Nephron (organoid): ENCODE data around the gene C16orf87.
A peak's percentile ranks its signal among the peaks of the same experiment; 100 is the strongest.

Experiments
- H3K27ac Mint-ChIP-seq, 3 experiments: 2 replicates each; pipeline ENCODE4 v1.8.0; 2020; ENCODE audit warnings: mixed read lengths in 3 of 3, mild to moderate bottlenecking in 2 of 3, moderate library complexity in 1 of 3
- H3K27me3 Mint-ChIP-seq: 2 replicates; pipeline ENCODE4 v1.8.0; 2021; ENCODE audit warnings: low read depth, mild to moderate bottlenecking, moderate library complexity, mixed read lengths
- H3K36me3 Mint-ChIP-seq: 2 replicates; pipeline ENCODE4 v1.8.0; 2020; ENCODE audit warnings: low read depth, mixed read lengths
- H3K4me1 Mint-ChIP-seq: 2 replicates; pipeline ENCODE4 v1.8.0; 2020; ENCODE audit warnings: mixed read lengths
- H3K4me3 Mint-ChIP-seq, 3 experiments: 2 replicates each; pipeline ENCODE4 v1.8.0; 2020; ENCODE audit warnings: mild to moderate bottlenecking in 3 of 3, mixed read lengths in 3 of 3, moderate library complexity in 2 of 3
- H3K9me3 Mint-ChIP-seq: 2 replicates; pipeline ENCODE4 v1.8.0; 2020; ENCODE audit warnings: mixed read lengths
- CTCF ChIP-seq, 3 experiments: fragments of 200-600 bp; sonication (generic); IDR thresholded peaks; one replicate each; pipeline ENCODE4 v1.5.0; 2021; ENCODE audit warnings: antibody characterized with exemption in 3 of 3; ENCODE audit not compliant: unreplicated experiment in 3 of 3

C16orf87 gene

GRCh38 chr16:46828292-46828691 lies 2.7 kb downstream of the C16orf87 start:
- Mint-ChIP-seq H3K4me3 (peak overlapping the region; percentile 19 to 69 (median 51)), H3K27ac (no peak overlapping the region)

GRCh38 chr16:46826631-46827030 lies 4.3 kb downstream of the C16orf87 start:
- H3K4me3 Mint-ChIP-seq = peak overlapping the region in 1 of 3 experiments; percentile 29
- no peak for TF ChIP-seq CTCF (IDR thresholded peaks at IDR 0.05; ENCODE audit: unreplicated experiment in 3 of 3)
- peak overlapping the region in 2 of 3 experiments; percentile 13 to 65 for H3K27ac Mint-ChIP-seq
- H3K4me1 Mint-ChIP-seq = peaks cover 27% of the 10 kb centered on the region
- peaks cover 3% of the 10 kb centered on the region for H3K27me3 Mint-ChIP-seq
- H3K36me3 Mint-ChIP-seq = peaks cover 5% of the 10 kb centered on the region
- no peaks in the 10 kb centered on the region for H3K9me3 Mint-ChIP-seq

More at GRCh38 chr16:46828292-46828691, 2.7 kb downstream of the C16orf87 start:
- Mint-ChIP-seq H3K36me3 (peaks cover 5% of the 10 kb centered on the region), H3K27me3 (peaks cover 8% of the 10 kb centered on the region), H3K9me3 (no peaks in the 10 kb centered on the region), H3K4me1 (peaks cover 28% of the 10 kb centered on the region)
- no peak for TF ChIP-seq CTCF (IDR thresholded peaks at IDR 0.05; ENCODE audit: unreplicated experiment in 3 of 3)

- Mint-ChIP-seq H3K4me1 (peaks cover 13% of the 10 kb centered on the region), H3K27me3 (no peaks in the 10 kb centered on the region), H3K27ac (no peak overlapping the region), H3K36me3 (peaks cover 10% of the 10 kb centered on the region), H3K9me3 (no peaks in the 10 kb centered on the region), H3K4me3 (no peak overlapping the region)
- no peak for TF ChIP-seq CTCF (IDR thresholded peaks at IDR 0.05; ENCODE audit: unreplicated experiment in 3 of 3)
These were observed 8.7 kb downstream of the C16orf87 start for GRCh38 chr16:46822270-46822669.

GRCh38 chr16:46817961-46818360 lies 13.0 kb downstream of the C16orf87 start:
- H3K36me3 Mint-ChIP-seq = peaks cover 46% of the 10 kb centered on the region
- H3K27ac Mint-ChIP-seq = no peak overlapping the region
- H3K27me3 Mint-ChIP-seq = no peaks in the 10 kb centered on the region

GRCh38 chr16:46814790-46815189 lies 16.2 kb downstream of the C16orf87 start:
- Mint-ChIP-seq H3K4me3 (no peak overlapping the region), H3K4me1 (peaks cover 5% of the 10 kb centered on the region), H3K27me3 (no peaks in the 10 kb centered on the region), H3K36me3 (peaks cover 49% of the 10 kb centered on the region), H3K27ac (no peak overlapping the region), H3K9me3 (peaks cover 16% of the 10 kb centered on the region)
- TF ChIP-seq CTCF (IDR thresholded peaks at IDR 0.05; ENCODE audit: unreplicated experiment in 3 of 3) = no peak

More at GRCh38 chr16:46817961-46818360, 13.0 kb downstream of the C16orf87 start:
- Mint-ChIP-seq H3K4me3 (no peak overlapping the region), H3K4me1 (no peaks in the 10 kb centered on the region), H3K9me3 (peaks cover 16% of the 10 kb centered on the region)
- TF ChIP-seq CTCF (IDR thresholded peaks at IDR 0.05; ENCODE audit: unreplicated experiment in 3 of 3) = no peak

- TF ChIP-seq CTCF (IDR thresholded peaks at IDR 0.05; ENCODE audit: unreplicated experiment in 3 of 3) = no peak
- no peaks in the 10 kb centered on the region for H3K27me3 Mint-ChIP-seq
- H3K9me3 Mint-ChIP-seq = peaks cover 16% of the 10 kb centered on the region
- H3K4me1 Mint-ChIP-seq = peaks cover 5% of the 10 kb centered on the region
- H3K36me3 Mint-ChIP-seq = peaks cover 44% of the 10 kb centered on the region
- no peak overlapping the region for H3K27ac Mint-ChIP-seq
- no peak overlapping the region for H3K4me3 Mint-ChIP-seq
These were observed 17.4 kb downstream of the C16orf87 start for GRCh38 chr16:46813611-46814010.
